GM19455 (cell line): Measurements from ENCODE around the gene PHLPP1.
"Not testable (repeated sequence)": the region's sequence is repeated elsewhere in the genome, so short reads cannot be mapped to it uniquely, and the experiment has no call there.

Experiments
- ATAC-seq: cut with Tn5 transposase; IDR thresholded peaks from one replicate; pipeline ENCODE4 v1.9.1; 2021; ENCODE audit not compliant: unreplicated experiment

The PHLPP1 gene

GRCh38 chr18:62715436-62715758, at the start of gene PHLPP1:
TSS of gene PHLPP1 (plus strand) at chr18:62715541. CDS start at chr18:62715684, 143 bp downstream.
- peak; percentile 30 for ATAC-seq

GRCh38 chr18:62669225-62669624, 46.1 kb upstream of the PHLPP1 start:
- no peak for ATAC-seq

GRCh38 chr18:62670573-62670972, 44.8 kb upstream of the PHLPP1 start:
- no peak for ATAC-seq

GRCh38 chr18:62672600-62672999, 42.7 kb upstream of the PHLPP1 start:
- no peak for ATAC-seq

GRCh38 chr18:62678847-62679485, 36.4 kb upstream of the PHLPP1 start:
- no peak for ATAC-seq

GRCh38 chr18:62682371-62682770, 33.0 kb upstream of the PHLPP1 start:
- ATAC-seq, result no peak

- no peak for ATAC-seq
Observed at GRCh38 chr18:62683935-62684334, 31.4 kb upstream of the PHLPP1 start.

- ATAC-seq, result no peak
Observed at GRCh38 chr18:62688743-62689317, 26.5 kb upstream of the PHLPP1 start.

- ATAC-seq, result no peak
Observed at GRCh38 chr18:62690236-62690815, 25.0 kb upstream of the PHLPP1 start.

- ATAC-seq, result no peak
Observed at GRCh38 chr18:62693659-62694058, 21.7 kb upstream of the PHLPP1 start.

- ATAC-seq, result no peak
Observed at GRCh38 chr18:62697636-62698035, 17.7 kb upstream of the PHLPP1 start.

GRCh38 chr18:62702259-62702658, 13.1 kb upstream of the PHLPP1 start:
- no peak for ATAC-seq

GRCh38 chr18:62706879-62707278, 8.5 kb upstream of the PHLPP1 start:
- ATAC-seq, result not testable (repeated sequence)

GRCh38 chr18:62709908-62710307, 5.4 kb upstream of the PHLPP1 start:
- not testable (repeated sequence) for ATAC-seq

GRCh38 chr18:62710417-62710816, 4.9 kb upstream of the PHLPP1 start:
- no peak for ATAC-seq

GRCh38 chr18:62711781-62712180, 3.6 kb upstream of the PHLPP1 start:
- ATAC-seq, result no peak

GRCh38 chr18:62713651-62714247, 1.6 kb upstream of the PHLPP1 start:
- no peak for ATAC-seq

- peak; percentile 69 for ATAC-seq
Observed at GRCh38 chr18:62714671-62715435, 488 bp upstream of the PHLPP1 start.

- ATAC-seq, result peak; percentile 39
Observed at GRCh38 chr18:62715759-62716615, 646 bp downstream of the PHLPP1 start.

GRCh38 chr18:62716619-62717168, 1.4 kb downstream of the PHLPP1 start:
- no peak for ATAC-seq
